GM12878 (cell line): ENCODE results near the gene FGD5. TPM values are rescaled to one million over a fixed set of nuclear protein-coding genes. Genes with fewer than 3 reads are reported as not detected.

ENCODE experiments used
- ATAC-seq: fragments of 200-7000 bp; cut with Tn5 transposase; 3 replicates; pipeline ENCODE4 v1.9.1; 2020; ENCODE audit warnings: mild to moderate bottlenecking, moderate library complexity
- BruUV-seq: library from RNA; stranded (reverse); fragments of 400-500 nt; replicated peaks from 2 replicates; lab custom pipeline; 2021; lab: Mats Ljungman, UMichigan
- CTCF ChIA-PET: fragments of 300-600 bp; sonication (Branson Sonifier 250); formaldehyde crosslinking; extraction: SDS; loops from one replicate; lab custom pipeline; 2021; ENCODE audit warnings: inconsistent platforms; lab: Yijun Ruan, JAX
- POLR2A ChIA-PET: fragments of 350-600 bp; formaldehyde crosslinking; extraction: SDS; loops from one replicate; lab custom pipeline; 2021; ENCODE audit warnings: inconsistent platforms; lab: Charles Lee
- RAD21 ChIA-PET: fragments of 300-600 bp; sonication (Branson Sonifier 250); formaldehyde crosslinking; loops from one replicate; lab custom pipeline; 2023; ENCODE audit warnings: antibody characterized with exemption; ENCODE audit not compliant: unreplicated experiment; lab: Charles Lee
- SMC1A ChIA-PET: fragments of 300-600 bp; sonication (Branson Sonifier 250); formaldehyde crosslinking; loops from one replicate; lab custom pipeline; 2023; ENCODE audit not compliant: unreplicated experiment, uncharacterized antibody; lab: Charles Lee
- DNase-seq: peaks from one replicate; pipeline ENCODE4 v3.0.0-alpha.2; 2011; ENCODE audit warnings: low read depth, low spot score
- FAIRE-seq: peaks from 3 replicates; lab custom pipeline; 2011; peaks lifted over from hg19 to GRCh38; lab: Jason Lieb, UNC
- H2AFZ ChIP-seq: 2 replicates; pipeline ENCODE4 v1.6.0; 2011; ENCODE audit warnings: low read depth, low read length, control low read depth; ENCODE audit not compliant: control insufficient read depth
- H3K27ac ChIP-seq: 2 replicates; pipeline ENCODE4 v1.5.1; 2011; ENCODE audit warnings: control low read depth; ENCODE audit not compliant: control insufficient read depth, insufficient read depth
- H3K27me3 ChIP-seq, 2 experiments: replicated peaks in 1 of 2; 2 replicates each; pipeline versions ENCODE4 v1.6.0 to v1.6.1; 2011; ENCODE audit warnings: low read length in 1 of 2; ENCODE audit not compliant: control insufficient read depth in 2 of 2, insufficient read depth in 2 of 2
- H3K36me3 ChIP-seq, 2 experiments: 2 replicates each; pipeline ENCODE4 v1.5.1; 2011; ENCODE audit warnings: low read length in 1 of 2; ENCODE audit not compliant: control insufficient read depth in 2 of 2, insufficient read depth in 2 of 2
- H3K4me1 ChIP-seq: 2 replicates; pipeline ENCODE4 v1.6.1; 2011; ENCODE audit warnings: mild to moderate bottlenecking, low read length, moderate library complexity, mixed read lengths; ENCODE audit not compliant: control insufficient read depth, insufficient read depth
- H3K4me2 ChIP-seq: 2 replicates; pipeline ENCODE4 v1.6.0; 2011; ENCODE audit warnings: control low read depth; ENCODE audit not compliant: control insufficient read depth, insufficient read depth
- H3K4me3 ChIP-seq: fragments of 200-600 bp; sonication (generic); 2 replicates; pipeline ENCODE4 v1.5.1; 2016
- H3K79me2 ChIP-seq: 2 replicates; pipeline ENCODE4 v1.6.0; 2011; ENCODE audit warnings: low read length; ENCODE audit not compliant: control insufficient read depth, insufficient read depth
- H3K9ac ChIP-seq: 2 replicates; pipeline ENCODE4 v1.8.0; 2011; ENCODE audit warnings: low read length, control low read depth, mixed read lengths; ENCODE audit not compliant: control insufficient read depth, insufficient read depth
- H3K9me3 ChIP-seq: replicated peaks from 3 replicates; pipeline ENCODE4 v1.5.1; 2011; ENCODE audit warnings: mild to moderate bottlenecking, low read length; ENCODE audit not compliant: control insufficient read depth, insufficient read depth
- H4K20me1 ChIP-seq: 2 replicates; pipeline ENCODE4 v1.6.0; 2011; ENCODE audit not compliant: control insufficient read depth, insufficient read depth
- ELK1 ChIP-seq: IDR thresholded peaks from 2 replicates; pipeline ENCODE4 v1.6.1; 2012; ENCODE audit warnings: low read depth, low read length, improper control_type of control experiment
- FOXM1 ChIP-seq: IDR thresholded peaks from 2 replicates; pipeline ENCODE4 v1.6.1; 2012; ENCODE audit warnings: low read depth, mild to moderate bottlenecking, inconsistent platforms, low read length, moderate library complexity
- JUNB ChIP-seq: IDR thresholded peaks from 2 replicates; pipeline ENCODE4 v1.6.1; 2016; ENCODE audit warnings: antibody characterized with exemption, mild to moderate bottlenecking
- MYC ChIP-seq: IDR thresholded peaks from 2 replicates; pipeline ENCODE4 v1.6.1; 2011; ENCODE audit warnings: mild to moderate bottlenecking, low read length, moderate library complexity, inconsistent platforms; ENCODE audit not compliant: insufficient read depth, insufficient replicate concordance, insufficient read length, severe bottlenecking
- ZBTB4 ChIP-seq: fragments of 450-650 bp; formaldehyde crosslinking; IDR thresholded peaks from 2 replicates; pipeline ENCODE4 v1.4.0; 2022; ENCODE audit warnings: mild to moderate bottlenecking, moderate library complexity
- ZBTB40 ChIP-seq: fragments of 450-650 bp; IDR thresholded peaks from 2 replicates; pipeline ENCODE4 v1.6.1; 2016; ENCODE audit warnings: mild to moderate bottlenecking, moderate library complexity, borderline replicate concordance
- ZNF384 ChIP-seq: IDR thresholded peaks from 2 replicates; pipeline ENCODE4 v1.6.1; 2012; ENCODE audit warnings: low read depth, mild to moderate bottlenecking, low read length, improper control_type of control experiment, borderline replicate concordance
- WGBS: methylation state at CpG from one replicate; pipeline ENCODE4 v1.1.6; 2016; ENCODE audit warnings: low lambda C conversion rate; ENCODE audit not compliant: insufficient replicate concordance, insufficient coverage; ENCODE audit errors: missing lambda C conversion rate; 5-methylcytosine and 5-hydroxymethylcytosine counted together
- in situ Hi-C: fragments of 300-500 bp; cut with MboI; formaldehyde crosslinking; loops from 9 replicates; pipeline ENCODE4 v1.14.3; 2018; ENCODE audit warnings: mixed read lengths
- intact Hi-C: fragments of 100-400 bp; cut with micrococcal nuclease; formaldehyde crosslinking; loops from one replicate; pipeline ENCODE4 v1.14.2; 2022; ENCODE audit not compliant: unreplicated experiment
- polyA plus RNA-seq, 11 experiments: library from polyadenylated mRNA; depleted of rRNA in 4 of 11; unstranded in 6 of 11; stranded (reverse) in 5 of 11; fragments of >200 nt; fragmentation: Nextera tagmentation in 4 of 11; fragmentation: Illumina TruSeq in 1 of 11; extraction: Ambion mirVana in 4 of 11; extraction: Trizol in 1 of 11; gene quantifications; 1 replicate in 1 of 11; 2 replicates in 10 of 11; pipeline versions ENCODE4 v1.2.1 to v1.2.3, GENCODE V29; 2011 to 2016; ENCODE audit warnings: inconsistent platforms in 2 of 11, missing spikeins in 2 of 11, low read depth in 1 of 11
- total RNA-seq, 4 experiments: library from RNA; depleted of rRNA in 3 of 4; stranded (reverse); fragments of >200 nt in 3 of 4; fragmentation: Illumina TruSeq in 1 of 4; extraction: Trizol in 1 of 4; gene quantifications; 2 replicates each; pipeline versions ENCODE4 v1.2.1 to v1.2.3, GENCODE V29; 2013 to 2021

FGD5 gene
- total and polyA plus RNA-seq, 10 of the 15 experiments (the other 5 are each of a cell fraction or from before 2014, with no cell fraction given), result 0.03 to 0.13 (median 0.11) TPM; not detected in 3

GRCh38 chr3:14864131-14864530, 45.4 kb downstream of the FGD5 start:
- no peak overlapping the region for H2AFZ ChIP-seq
- FAIRE-seq (no peak), ATAC-seq (no peak), DNase-seq (no peak)
- H3K9me3 ChIP-seq, result no peaks in the 10 kb centered on the region
- H3K27me3 ChIP-seq, result no peaks in the 10 kb centered on the region; a peak in 1 of 4 replicates
- TF ChIP-seq ZBTB4, result no peak
- ChIA-PET SMC1A (interaction anchor here (1.4 kb wide), 1 partner anchor 50 kb away, joined by 3 read pairs; no protein-coding TSS in a partner anchor), RAD21 (no interaction called here), POLR2A (no interaction called here), CTCF (interaction anchor here (0.6 to 1.1 kb wide), 4 partner anchors 9 to 471 kb away, joined by 3 to 6 read pairs (median 3); no protein-coding TSS in a partner anchor)
- no peak overlapping the region for H3K27ac ChIP-seq
- H3K79me2 ChIP-seq, result no peaks in the 10 kb centered on the region
- BruUV-seq, result no TSS peak
- H3K36me3 ChIP-seq, result no peaks in the 10 kb centered on the region
- WGBS, result 41% methylated on average over 14 of the region's 14 CpGs
- intact Hi-C loops (no loop called here), in situ Hi-C loops (no loop called here)
- peaks cover 6% of the 10 kb centered on the region for H3K4me1 ChIP-seq
- H4K20me1 ChIP-seq, result no peaks in the 10 kb centered on the region
- H3K9ac ChIP-seq, result no peak overlapping the region
- no peak overlapping the region for H3K4me3 ChIP-seq
- H3K4me2 ChIP-seq, result no peak overlapping the region

- ChIA-PET CTCF (interaction anchor here (2.7 kb wide), 1 partner anchor 86 kb away, joined by 6 read pairs; no protein-coding TSS in a partner anchor), RAD21 (no interaction called here), POLR2A (no interaction called here), SMC1A (interaction anchor here (0.5 kb wide), 1 partner anchor 288 kb away, joined by 3 read pairs; no protein-coding TSS in a partner anchor)
- no peak overlapping the region for H3K27ac ChIP-seq
- H2AFZ ChIP-seq, result no peak overlapping the region
- no peak for FAIRE-seq
- no peaks in the 10 kb centered on the region for H4K20me1 ChIP-seq
- H3K4me2 ChIP-seq, result no peak overlapping the region
- 38% methylated on average over 5 of the region's 5 CpGs for WGBS
- no TSS peak for BruUV-seq
- H3K9ac ChIP-seq, result no peak overlapping the region
- no peak for DNase-seq
- no peak for ATAC-seq
- in situ Hi-C loops, result no loop called here
- H3K4me1 ChIP-seq, result peaks cover 6% of the 10 kb centered on the region
- peaks cover 0 to 1% of the 10 kb centered on the region in 2 experiments; a peak in 2 of 4 replicates for H3K27me3 ChIP-seq
- intact Hi-C loops, result no loop called here
- no peaks in the 10 kb centered on the region for H3K36me3 ChIP-seq
- no peak overlapping the region for H3K4me3 ChIP-seq
- no peaks in the 10 kb centered on the region for H3K79me2 ChIP-seq
- H3K9me3 ChIP-seq, result no peaks in the 10 kb centered on the region
- TF ChIP-seq JUNB (no peak), ZNF384 (no peak), ZBTB40 (no peak), MYC (no peak), ELK1 (no peak), FOXM1 (no peak)
These were observed 47.9 kb downstream of the FGD5 start for GRCh38 chr3:14866627-14867026.
